Ishikawa (cell line): ENCODE data around the gene CDH23.

Source experiments
- CEBPB ChIP-seq: IDR thresholded peaks from 2 replicates; pipeline ENCODE4 v1.6.1; 2012
- MAX ChIP-seq: IDR thresholded peaks from 2 replicates; pipeline ENCODE4 v1.6.1; 2012
- NFIC ChIP-seq: IDR thresholded peaks from 2 replicates; pipeline ENCODE4 v1.6.1; 2012
- REST ChIP-seq: IDR thresholded peaks from 2 replicates; pipeline ENCODE4 v1.6.1; 2012; ENCODE audit warnings: low read depth, mild to moderate bottlenecking
- TAF1 ChIP-seq: IDR thresholded peaks from 2 replicates; pipeline ENCODE4 v1.6.1; 2012; ENCODE audit warnings: low read depth, mild to moderate bottlenecking

GRCh38 chr10:71727738-71728737, 331.3 kb downstream of the CDH23 start:
- TF ChIP-seq TAF1 (no peak), CEBPB (no peak), REST (no peak), NFIC (no peak), MAX (no peak)
